KOPT-K1 (cell line): ENCODE measurements around the gene EPHB1.
"Not testable (repeated sequence)": the region's sequence is repeated elsewhere in the genome, so short reads cannot be mapped to it uniquely, and the experiment has no call there.

Experiments
- H3K27ac ChIP-seq: fragments of 200-600 bp; sonication (generic); 2 replicates; pipeline ENCODE4 v1.5.1; 2016; ENCODE audit warnings: antibody characterized with exemption, mild to moderate bottlenecking, low read depth, low read length; ENCODE audit not compliant: poor library complexity, severe bottlenecking
- H3K36me3 ChIP-seq: fragments of 200-600 bp; sonication (generic); 2 replicates; pipeline ENCODE4 v1.5.1; 2017; ENCODE audit warnings: antibody characterized with exemption, mild to moderate bottlenecking, low read length, moderate library complexity; ENCODE audit not compliant: insufficient read depth
- H3K9me3 ChIP-seq: fragments of 200-600 bp; sonication (generic); 2 replicates; pipeline ENCODE4 v1.5.1; 2017; ENCODE audit warnings: antibody characterized with exemption, low read length, mild to moderate bottlenecking; ENCODE audit not compliant: insufficient read depth, poor library complexity, severe bottlenecking

The EPHB1 gene

DNA sequence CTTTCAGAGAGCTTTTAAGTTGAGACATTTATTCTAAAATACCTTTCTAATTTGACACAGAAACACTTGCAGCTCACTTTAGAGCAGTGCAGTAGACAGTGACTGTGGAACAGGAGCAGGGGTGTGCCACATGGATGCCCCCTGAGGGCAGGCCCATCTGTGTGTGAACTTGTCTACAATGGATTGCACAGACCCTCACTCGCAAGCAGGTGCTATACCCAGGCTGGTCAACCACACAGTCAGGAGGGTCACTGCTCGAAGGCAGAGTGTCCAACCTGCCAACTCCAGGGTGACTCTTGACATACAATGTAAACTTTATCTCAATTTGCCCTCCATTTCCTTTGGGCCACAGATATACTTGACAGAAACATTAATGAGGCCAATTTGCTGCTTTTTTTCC lies 437.2 kb downstream of the EPHB1 start:
- Histone ChIP-seq H3K9me3 (no peaks in the 10 kb centered on the region), H3K27ac (no peak overlapping the region), H3K36me3 (no peaks in the 10 kb centered on the region)

DNA sequence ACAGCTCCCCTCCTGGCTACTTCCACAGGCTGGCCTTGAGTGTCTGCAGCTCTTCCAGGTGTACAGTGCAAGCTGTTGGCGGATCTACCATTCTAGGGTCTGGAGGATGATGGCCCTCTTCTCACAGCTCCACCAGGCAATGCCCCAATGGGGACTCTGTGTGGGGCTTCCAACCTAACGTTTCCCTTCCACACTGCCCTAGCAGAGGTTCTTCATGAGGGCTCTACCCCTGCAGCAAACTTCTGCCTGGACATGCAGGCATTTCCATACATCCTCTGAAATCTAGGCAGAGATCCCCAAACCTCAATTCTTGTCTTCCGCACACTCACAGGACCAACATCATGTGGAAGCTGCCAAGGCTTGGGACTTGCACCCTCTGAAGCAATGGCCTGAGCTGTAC lies 438.4 kb downstream of the EPHB1 start:
- H3K36me3 ChIP-seq, H3K9me3 ChIP-seq, H3K27ac ChIP-seq: not testable (repeated sequence)

DNA sequence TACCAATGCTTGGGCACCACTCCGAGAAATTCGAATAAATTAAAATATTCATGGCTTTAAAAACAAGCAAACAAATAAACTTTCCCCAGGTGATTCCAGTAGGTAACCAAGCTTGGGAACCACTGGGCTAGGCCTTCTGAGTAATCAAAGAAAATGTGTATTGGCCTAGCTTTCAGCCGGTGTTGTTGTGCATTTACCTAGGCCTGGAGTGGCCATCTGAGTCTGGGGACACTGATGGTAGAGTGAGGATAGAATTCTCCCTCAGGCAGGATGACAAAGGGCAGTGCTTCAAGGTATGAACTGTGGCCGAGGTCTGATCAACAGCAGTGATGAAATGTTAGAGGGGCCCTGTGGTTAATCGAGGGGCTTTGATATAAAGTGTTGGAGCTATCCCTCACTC lies 440.5 kb downstream of the EPHB1 start:
- H3K36me3 ChIP-seq: no peaks in the 10 kb centered on the region
- no peaks in the 10 kb centered on the region for H3K9me3 ChIP-seq
- no peak overlapping the region for H3K27ac ChIP-seq

DNA sequence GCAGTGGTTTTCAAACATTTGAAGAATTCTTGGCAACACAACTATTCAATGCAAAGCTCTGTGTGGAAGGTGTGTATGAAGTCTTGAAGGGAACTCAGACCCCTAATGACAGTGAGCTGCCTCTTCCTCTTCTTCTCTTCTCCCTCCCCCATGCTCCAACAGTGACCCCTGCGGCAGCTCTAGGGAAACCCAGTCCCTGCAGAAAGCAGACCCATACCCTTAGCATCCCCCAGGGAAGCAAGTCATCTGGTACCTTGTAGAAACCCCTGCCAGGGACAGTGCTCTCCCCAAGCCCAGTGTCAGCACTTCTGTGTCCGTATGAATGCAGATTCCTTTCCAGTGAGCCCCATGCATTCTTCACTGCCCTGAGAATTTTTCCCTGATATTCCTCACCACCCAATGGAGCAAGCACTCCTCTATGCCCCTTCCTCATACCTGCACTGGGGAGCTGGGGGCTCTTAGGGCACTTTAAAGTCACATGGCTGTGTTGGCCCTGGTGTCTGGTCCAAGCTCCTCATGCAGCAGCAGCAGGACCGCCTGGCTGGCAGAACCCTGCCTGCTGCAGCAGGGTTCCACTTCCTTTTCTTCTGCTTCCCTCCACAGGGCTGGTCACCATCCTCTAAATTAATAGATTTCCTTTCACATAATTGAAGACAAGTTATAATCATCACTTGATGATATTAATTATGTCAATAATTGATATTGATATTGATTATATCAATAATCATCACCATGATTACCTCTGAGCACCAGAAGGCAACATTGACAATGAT lies 442.5 kb downstream of the EPHB1 start:
- Histone ChIP-seq H3K9me3 (no peaks in the 10 kb centered on the region), H3K36me3 (no peaks in the 10 kb centered on the region), H3K27ac (no peak overlapping the region)

DNA sequence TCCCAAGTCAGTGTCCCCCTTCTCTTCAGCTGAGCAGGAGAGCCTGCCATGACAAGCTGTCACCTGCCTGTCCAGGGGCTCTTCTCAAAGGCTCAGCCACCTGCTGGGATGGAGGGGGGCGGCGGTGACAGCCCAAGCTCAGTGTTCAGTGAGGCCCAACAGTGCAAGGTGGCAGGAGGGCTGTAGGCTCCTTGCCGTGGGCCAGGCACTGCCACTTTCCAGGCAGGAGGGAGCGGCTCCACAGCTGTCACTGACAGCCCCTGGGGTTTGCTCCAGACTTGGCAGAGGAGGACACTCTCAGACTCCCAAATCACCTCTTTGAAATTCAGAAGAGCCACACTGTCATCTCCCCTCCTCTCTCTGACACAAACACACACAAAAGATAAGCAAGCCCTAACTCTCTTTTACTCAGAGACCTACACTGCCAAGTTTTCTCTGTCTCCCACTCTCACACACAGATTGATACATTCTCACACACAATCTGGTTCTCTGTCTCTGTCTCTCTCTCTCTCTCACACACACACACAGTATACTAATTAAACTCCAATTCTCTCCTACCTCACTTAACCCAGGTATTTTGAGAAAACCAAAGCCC lies 443.3 kb downstream of the EPHB1 start:
- no peaks in the 10 kb centered on the region for H3K9me3 ChIP-seq
- no peak overlapping the region for H3K27ac ChIP-seq
- H3K36me3 ChIP-seq: no peaks in the 10 kb centered on the region

DNA sequence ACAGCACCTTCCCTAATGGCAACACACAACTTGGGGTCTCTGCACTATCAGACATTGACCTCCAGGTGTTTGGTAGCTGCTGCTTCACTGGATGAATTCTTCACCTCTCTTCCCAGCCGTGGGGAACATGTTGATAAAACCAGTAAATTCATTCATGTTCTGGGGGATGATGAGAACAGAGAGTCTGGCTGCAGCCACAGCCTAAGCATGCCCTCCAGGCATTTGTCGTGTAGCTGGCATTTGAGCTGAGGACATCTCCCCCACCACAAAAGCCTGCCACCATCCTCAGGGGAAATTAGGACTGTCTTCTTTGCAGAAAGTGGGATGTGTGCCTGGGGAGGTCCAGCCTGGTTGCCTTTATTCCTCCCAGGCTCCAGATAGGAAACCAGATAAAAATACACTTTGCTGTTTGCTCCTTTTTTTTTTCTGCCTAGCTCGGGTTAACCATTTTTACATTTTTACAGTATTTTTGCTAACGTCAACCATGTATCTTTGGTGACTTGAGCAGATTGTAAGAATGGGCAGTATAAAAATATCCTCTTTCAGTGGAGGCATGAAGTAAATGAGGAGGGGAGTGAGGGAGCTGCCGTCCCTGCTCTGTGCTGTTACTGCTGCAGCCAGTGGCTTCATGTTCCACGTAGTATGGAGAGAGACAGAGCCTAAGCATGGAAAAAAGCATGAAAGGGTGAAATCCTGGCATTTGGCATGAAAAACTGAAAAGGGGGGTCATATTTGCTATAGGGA lies 444.0 kb downstream of the EPHB1 start:
- no peak overlapping the region for H3K27ac ChIP-seq
- no peaks in the 10 kb centered on the region for H3K36me3 ChIP-seq
- H3K9me3 ChIP-seq: no peaks in the 10 kb centered on the region

DNA sequence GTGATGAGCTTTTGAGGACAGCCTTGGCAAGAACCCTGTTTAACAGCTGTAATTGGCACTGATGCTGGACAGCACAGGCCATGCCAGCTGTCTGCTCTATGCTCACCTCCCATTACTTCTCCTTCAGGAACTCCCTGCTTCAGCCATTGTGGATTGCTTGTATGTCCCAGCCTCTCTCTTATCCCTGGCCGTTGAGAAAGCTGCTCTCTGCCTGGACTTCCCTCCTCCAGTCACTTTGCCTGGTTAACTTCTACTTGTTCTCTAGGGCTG lies 444.5 kb downstream of the EPHB1 start:
- no peaks in the 10 kb centered on the region for H3K36me3 ChIP-seq
- no peak overlapping the region for H3K27ac ChIP-seq
- no peaks in the 10 kb centered on the region for H3K9me3 ChIP-seq

DNA sequence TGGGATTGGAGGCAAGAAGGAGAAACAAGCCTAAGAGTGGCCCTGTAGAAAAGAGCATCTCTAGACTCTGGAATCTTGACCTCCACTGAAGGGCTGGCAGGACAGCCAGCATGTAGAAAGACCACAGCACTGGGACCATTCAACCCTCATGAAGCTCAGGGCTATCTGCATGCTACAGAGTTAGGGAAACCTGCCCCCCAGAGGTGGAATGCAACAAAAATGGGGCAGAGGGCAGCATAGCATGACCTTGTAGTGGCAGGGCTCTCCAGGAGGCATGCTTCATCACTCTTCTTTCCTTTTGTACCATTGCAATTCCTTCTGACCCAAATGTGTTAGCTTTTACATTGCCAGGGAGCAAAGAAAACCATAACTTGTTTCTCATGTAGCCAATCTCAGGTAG lies 445.4 kb downstream of the EPHB1 start:
- Histone ChIP-seq H3K36me3 (no peaks in the 10 kb centered on the region), H3K27ac (no peak overlapping the region), H3K9me3 (no peaks in the 10 kb centered on the region)

DNA sequence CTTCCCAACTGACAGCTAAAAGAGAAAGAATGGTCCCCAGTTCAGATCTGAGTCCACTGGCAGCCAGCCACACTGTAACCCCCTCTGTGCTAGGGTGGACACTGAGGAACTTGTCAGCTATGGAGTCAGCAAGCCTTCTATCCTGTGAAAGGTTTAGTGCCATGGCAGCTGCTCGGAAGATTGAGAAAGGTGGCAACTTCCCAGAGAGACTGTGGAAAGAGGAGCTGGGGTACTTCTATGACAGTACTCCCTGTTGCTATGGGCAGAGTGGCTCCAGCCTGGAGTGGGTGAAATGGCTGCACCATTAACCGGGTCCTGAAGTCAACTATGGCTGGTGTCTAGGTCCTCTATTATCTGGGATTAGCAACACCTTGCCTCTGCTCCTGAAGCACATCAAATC lies 447.2 kb downstream of the EPHB1 start:
- no peaks in the 10 kb centered on the region for H3K36me3 ChIP-seq

DNA sequence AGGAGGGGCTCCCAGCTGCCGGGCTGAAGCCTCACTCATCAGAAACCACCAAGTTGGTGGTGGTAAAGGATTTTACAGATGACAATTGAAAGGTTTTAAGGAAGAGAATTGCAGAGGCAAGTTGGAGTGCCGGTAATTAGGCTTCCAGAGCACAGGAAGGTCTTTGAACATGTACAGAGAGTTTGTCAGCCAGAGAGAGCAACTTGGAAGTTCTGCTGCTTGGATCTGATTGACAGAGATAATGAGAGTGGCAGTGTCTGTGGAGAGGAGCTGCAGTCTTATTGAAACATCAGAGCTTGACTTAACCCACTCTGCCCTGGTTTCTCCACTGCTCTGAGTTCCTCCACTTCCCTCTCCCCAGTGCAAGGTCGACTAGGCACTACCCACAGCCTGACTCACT lies 448.6 kb downstream of the EPHB1 start:
- H3K27ac ChIP-seq: no peak overlapping the region
- H3K9me3 ChIP-seq: no peaks in the 10 kb centered on the region
- no peaks in the 10 kb centered on the region for H3K36me3 ChIP-seq

More for the DNA sequence above, 447.2 kb downstream of the EPHB1 start:
- Histone ChIP-seq H3K9me3 (no peaks in the 10 kb centered on the region), H3K27ac (no peak overlapping the region)

DNA sequence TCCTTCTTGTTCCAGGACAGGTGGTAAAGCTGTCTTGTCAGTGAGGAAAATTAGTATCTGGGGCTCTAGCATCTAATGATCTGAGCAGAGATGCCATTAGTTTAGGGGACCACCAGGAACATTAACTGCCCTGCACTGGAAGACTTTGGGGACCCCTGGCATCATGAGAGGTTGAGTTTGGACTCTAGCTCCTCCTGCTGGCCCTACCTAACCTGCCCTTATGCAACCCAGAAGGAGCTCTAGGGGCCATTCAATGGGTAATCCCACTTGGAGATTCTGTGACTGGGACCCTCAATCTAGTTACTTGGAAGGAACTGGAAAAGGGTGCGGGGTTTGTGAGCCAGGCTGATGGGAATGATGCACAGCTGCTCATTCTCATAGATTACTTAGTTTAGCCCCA lies 451.0 kb downstream of the EPHB1 start:
- no peaks in the 10 kb centered on the region for H3K36me3 ChIP-seq
- H3K9me3 ChIP-seq: no peaks in the 10 kb centered on the region
- no peak overlapping the region for H3K27ac ChIP-seq

DNA sequence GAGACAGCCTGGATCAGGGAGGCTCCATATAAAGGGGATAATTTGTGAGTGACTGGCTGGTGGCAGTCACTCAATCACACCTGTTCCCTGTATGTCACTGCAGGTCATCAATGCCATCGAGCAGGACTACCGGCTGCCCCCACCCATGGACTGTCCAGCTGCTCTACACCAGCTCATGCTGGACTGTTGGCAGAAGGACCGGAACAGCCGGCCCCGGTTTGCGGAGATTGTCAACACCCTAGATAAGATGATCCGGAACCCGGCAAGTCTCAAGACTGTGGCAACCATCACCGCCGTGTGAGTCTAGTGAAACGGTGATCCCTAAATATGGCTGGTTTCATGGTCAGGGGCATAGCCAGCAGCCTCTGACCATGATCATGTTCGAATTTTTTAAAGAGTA lies 453.2 kb downstream of the EPHB1 start:
- Histone ChIP-seq H3K36me3 (no peaks in the 10 kb centered on the region), H3K27ac (no peak overlapping the region), H3K9me3 (no peaks in the 10 kb centered on the region)

DNA sequence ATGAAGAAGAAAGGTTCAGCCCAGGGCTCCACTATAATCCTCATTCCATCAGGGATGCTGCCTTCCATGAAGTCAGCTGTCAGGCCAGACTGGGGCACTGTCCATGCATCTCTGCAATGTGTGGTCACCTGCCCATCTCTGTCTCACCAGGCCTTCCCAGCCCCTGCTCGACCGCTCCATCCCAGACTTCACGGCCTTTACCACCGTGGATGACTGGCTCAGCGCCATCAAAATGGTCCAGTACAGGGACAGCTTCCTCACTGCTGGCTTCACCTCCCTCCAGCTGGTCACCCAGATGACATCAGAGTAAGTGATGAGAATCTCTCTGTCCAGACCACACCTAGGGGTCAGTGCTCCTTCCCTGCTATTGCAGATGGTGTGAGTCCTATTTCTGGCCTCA lies 454.1 kb downstream of the EPHB1 start:
- no peak overlapping the region for H3K27ac ChIP-seq
- H3K36me3 ChIP-seq: no peaks in the 10 kb centered on the region
- no peaks in the 10 kb centered on the region for H3K9me3 ChIP-seq

DNA sequence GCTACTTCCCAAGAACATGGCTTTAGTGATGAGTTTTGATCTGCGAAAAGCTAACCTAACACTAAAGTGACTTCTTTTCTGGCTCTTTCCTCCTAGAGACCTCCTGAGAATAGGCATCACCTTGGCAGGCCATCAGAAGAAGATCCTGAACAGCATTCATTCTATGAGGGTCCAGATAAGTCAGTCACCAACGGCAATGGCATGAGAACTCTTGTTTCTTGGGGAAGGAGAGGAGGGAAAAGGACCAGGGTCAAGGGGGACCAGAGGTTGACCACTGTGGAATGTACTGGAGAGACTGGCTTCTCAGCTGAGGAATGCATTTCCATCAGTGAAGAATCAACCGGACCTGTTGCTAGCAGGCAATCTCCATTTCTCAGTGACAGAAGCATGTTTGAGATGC lies 463.9 kb downstream of the EPHB1 start:
- H3K27ac ChIP-seq: no peak overlapping the region
- H3K36me3 ChIP-seq: no peaks in the 10 kb centered on the region
- no peaks in the 10 kb centered on the region for H3K9me3 ChIP-seq

DNA sequence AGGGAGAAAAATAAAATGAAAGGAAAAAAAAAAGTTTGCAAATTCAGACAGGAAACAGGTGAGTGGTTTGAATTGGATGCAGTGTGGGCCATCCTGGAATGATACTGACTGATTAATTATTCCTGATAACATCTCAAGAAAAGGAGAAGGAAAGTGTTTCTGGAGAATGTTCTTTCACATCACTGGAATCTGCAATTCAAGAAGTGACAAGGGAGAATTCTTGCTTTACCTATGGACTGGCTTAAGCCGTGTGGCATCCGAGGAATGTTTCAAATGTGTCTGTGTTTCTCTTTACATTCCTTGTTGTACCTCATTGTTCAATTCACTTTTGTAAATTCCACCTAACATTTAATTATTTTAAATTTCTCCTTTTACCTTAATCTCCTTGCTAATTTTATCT lies 465.0 kb downstream of the EPHB1 start:
- Histone ChIP-seq H3K36me3 (no peaks in the 10 kb centered on the region), H3K27ac (no peak overlapping the region), H3K9me3 (no peaks in the 10 kb centered on the region)
